Neural cell (in vitro differentiated cells): ENCODE measurements around the gene TMUB1. TPM values are rescaled to one million over a fixed set of nuclear protein-coding genes. Genes with fewer than 3 reads are reported as not detected.

Source experiments
- H2AFZ ChIP-seq: fragments of 200-600, 300-800 bp; sonication (generic), shearing (Covaris generic); 2 replicates; pipeline ENCODE4 v1.6.0; 2014; ENCODE audit warnings: low read depth, mild to moderate bottlenecking, antibody characterized with exemption, low read length, moderate library complexity
- H3F3A ChIP-seq: fragments of 200-600 bp; shearing (Covaris generic); 2 replicates; pipeline ENCODE4 v1.6.1; 2016; ENCODE audit warnings: mild to moderate bottlenecking, moderate library complexity, mixed read lengths, antibody characterized with exemption, low read length; ENCODE audit not compliant: insufficient read depth, poor library complexity, severe bottlenecking
- H3K27ac ChIP-seq: fragments of 200-600, 300-800 bp; sonication (generic), shearing (Covaris generic); 2 replicates; pipeline ENCODE4 v1.5.1; 2014; ENCODE audit warnings: mild to moderate bottlenecking, low read length, moderate library complexity
- H3K27me3 ChIP-seq: fragments of 300-800, 200-600 bp; sonication (generic), shearing (Covaris generic); 2 replicates; pipeline ENCODE4 v1.6.0; 2014; ENCODE audit warnings: mild to moderate bottlenecking, low read depth, low read length, moderate library complexity; ENCODE audit not compliant: insufficient read depth
- H3K36me3 ChIP-seq: fragments of 300-800, 200-600 bp; sonication (generic), shearing (Covaris generic); 2 replicates; pipeline ENCODE4 v1.5.1; 2014; ENCODE audit warnings: mild to moderate bottlenecking, antibody characterized with exemption, low read length, moderate library complexity; ENCODE audit not compliant: insufficient read depth
- H3K4me2 ChIP-seq: fragments of 300-800, 200-600 bp; sonication (generic), shearing (Covaris generic); 2 replicates; pipeline ENCODE4 v1.6.0; 2014; ENCODE audit warnings: mild to moderate bottlenecking, low read length
- H3K4me3 ChIP-seq: fragments of 300-800, 200-600 bp; sonication (generic), shearing (Covaris generic); 2 replicates; pipeline ENCODE4 v1.5.1; 2014; ENCODE audit warnings: mild to moderate bottlenecking, low read length, moderate library complexity
- H3K79me2 ChIP-seq: fragments of 200-600 bp; shearing (Covaris generic); replicated peaks from 2 replicates; pipeline ENCODE4 v1.6.0; 2014; ENCODE audit warnings: mild to moderate bottlenecking, low read length, moderate library complexity; ENCODE audit not compliant: insufficient read depth
- H3K9ac ChIP-seq: fragments of 300-800, 200-600 bp; sonication (generic), shearing (Covaris generic); 2 replicates; pipeline ENCODE4 v1.6.1; 2016; ENCODE audit warnings: mild to moderate bottlenecking, low read length, mixed read lengths
- H3K9me2 ChIP-seq: fragments of 200-600 bp; shearing (Covaris generic); 2 replicates; pipeline ENCODE4 v1.6.1; 2016; ENCODE audit warnings: mild to moderate bottlenecking, low read length, mixed read lengths; ENCODE audit not compliant: insufficient read depth
- H3K9me3 ChIP-seq: fragments of 200-600, 300-800 bp; sonication (generic), shearing (Covaris generic); 2 replicates; pipeline ENCODE4 v1.6.1; 2016; ENCODE audit warnings: mild to moderate bottlenecking, mixed run types, low read length, moderate library complexity, mixed read lengths
- H4K20me1 ChIP-seq: fragments of 200-600 bp; shearing (Covaris generic); 2 replicates; pipeline ENCODE4 v1.6.1; 2016; ENCODE audit warnings: mild to moderate bottlenecking, mixed run types; ENCODE audit not compliant: insufficient read depth
- EP300 ChIP-seq: fragments of 450-650 bp; conservative IDR thresholded peaks from 2 replicates; pipeline ENCODE4 v1.6.1; 2014; ENCODE audit warnings: antibody characterized with exemption, mild to moderate bottlenecking, moderate library complexity; ENCODE audit not compliant: poor library complexity, severe bottlenecking
- EZH2 ChIP-seq: fragments of 200-600, 300-800 bp; shearing (Covaris generic), sonication (generic); IDR thresholded peaks from 2 replicates; pipeline ENCODE4 v1.6.1; 2014; ENCODE audit warnings: antibody characterized with exemption, low read length, borderline replicate concordance, mild to moderate bottlenecking; ENCODE audit not compliant: insufficient read depth, poor library complexity, severe bottlenecking
- MXI1 ChIP-seq: fragments of 450-650 bp; conservative IDR thresholded peaks from 2 replicates; pipeline ENCODE4 v1.6.1; 2014; ENCODE audit warnings: antibody characterized with exemption, mild to moderate bottlenecking; ENCODE audit not compliant: poor library complexity, severe bottlenecking
- POLR2AphosphoS5 ChIP-seq: IDR thresholded peaks from 2 replicates; pipeline ENCODE4 v1.6.1; 2012
- RAD21 ChIP-seq: fragments of 450-650 bp; conservative IDR thresholded peaks from 2 replicates; pipeline ENCODE4 v1.6.1; 2014; ENCODE audit warnings: antibody characterized with exemption, mild to moderate bottlenecking, moderate library complexity
- REST ChIP-seq: IDR thresholded peaks from 2 replicates; pipeline ENCODE4 v1.6.1; 2012; ENCODE audit warnings: borderline replicate concordance
- SMC3 ChIP-seq: fragments of 450-650 bp; conservative IDR thresholded peaks from 2 replicates; pipeline ENCODE4 v1.6.1; 2014; ENCODE audit warnings: antibody characterized with exemption, mild to moderate bottlenecking, moderate library complexity; ENCODE audit not compliant: poor library complexity
- TAF1 ChIP-seq: IDR thresholded peaks from 2 replicates; pipeline ENCODE4 v1.6.1; 2012; ENCODE audit warnings: low read depth
- polyA plus RNA-seq: library from polyadenylated mRNA; depleted of rRNA; stranded (reverse); fragments of >200 nt; gene quantifications from 2 replicates; pipeline ENCODE4 v1.2.3, GENCODE V29; 2014
- TF ChIP-seq, protein P1 (sequence below): fragments of 450-650 bp; IDR thresholded peaks from 2 replicates; pipeline ENCODE4 v1.5.1; 2014; ENCODE audit warnings: antibody characterized with exemption, mild to moderate bottlenecking, moderate library complexity; ENCODE audit not compliant: poor library complexity, severe bottlenecking

TMUB1 gene
- polyA plus RNA-seq, 1 donor from 2014 or later: 35.2 TPM

DNA sequence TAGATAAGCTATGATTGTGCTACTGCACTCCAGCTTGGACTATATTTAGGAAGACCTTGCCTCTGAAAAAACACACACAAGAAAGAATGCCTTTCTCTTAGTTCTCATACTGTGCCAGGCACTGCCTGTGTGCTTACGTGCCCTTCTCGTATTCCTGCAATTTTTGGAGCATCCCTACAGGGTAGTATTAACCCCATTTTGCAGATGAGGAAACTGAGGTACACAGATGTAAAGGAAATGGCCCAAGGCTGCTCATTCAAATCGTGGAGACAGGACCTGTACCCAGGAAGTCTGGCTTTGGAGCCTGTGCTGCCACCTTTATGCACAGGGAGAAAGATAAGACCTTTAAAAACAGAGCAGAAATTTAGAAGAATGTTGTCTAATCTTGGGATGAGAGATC is 19.7 kb upstream of the TMUB1 start:
- Histone ChIP-seq H3F3A (no peaks in the 10 kb centered on the region), H3K27ac (no peak overlapping the region), H3K27me3 (no peaks in the 10 kb centered on the region), H4K20me1 (peaks cover 4% of the 10 kb centered on the region), H3K79me2 (peaks cover 11% of the 10 kb centered on the region), H2AFZ (no peak overlapping the region), H3K4me3 (no peak overlapping the region), H3K4me2 (no peak overlapping the region), H3K9me3 (no peaks in the 10 kb centered on the region), H3K36me3 (no peaks in the 10 kb centered on the region), H3K9me2 (no peaks in the 10 kb centered on the region), H3K9ac (no peak overlapping the region)
- TF ChIP-seq EP300 (no peak), MXI1 (no peak), POLR2AphosphoS5 (no peak), TAF1 (no peak), RAD21 (no peak), SMC3 (no peak), REST (no peak), EZH2 (no peak)
- TF ChIP-seq, protein P1, sequence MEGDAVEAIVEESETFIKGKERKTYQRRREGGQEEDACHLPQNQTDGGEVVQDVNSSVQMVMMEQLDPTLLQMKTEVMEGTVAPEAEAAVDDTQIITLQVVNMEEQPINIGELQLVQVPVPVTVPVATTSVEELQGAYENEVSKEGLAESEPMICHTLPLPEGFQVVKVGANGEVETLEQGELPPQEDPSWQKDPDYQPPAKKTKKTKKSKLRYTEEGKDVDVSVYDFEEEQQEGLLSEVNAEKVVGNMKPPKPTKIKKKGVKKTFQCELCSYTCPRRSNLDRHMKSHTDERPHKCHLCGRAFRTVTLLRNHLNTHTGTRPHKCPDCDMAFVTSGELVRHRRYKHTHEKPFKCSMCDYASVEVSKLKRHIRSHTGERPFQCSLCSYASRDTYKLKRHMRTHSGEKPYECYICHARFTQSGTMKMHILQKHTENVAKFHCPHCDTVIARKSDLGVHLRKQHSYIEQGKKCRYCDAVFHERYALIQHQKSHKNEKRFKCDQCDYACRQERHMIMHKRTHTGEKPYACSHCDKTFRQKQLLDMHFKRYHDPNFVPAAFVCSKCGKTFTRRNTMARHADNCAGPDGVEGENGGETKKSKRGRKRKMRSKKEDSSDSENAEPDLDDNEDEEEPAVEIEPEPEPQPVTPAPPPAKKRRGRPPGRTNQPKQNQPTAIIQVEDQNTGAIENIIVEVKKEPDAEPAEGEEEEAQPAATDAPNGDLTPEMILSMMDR: no peak

- no peaks in the 10 kb centered on the region for H3F3A ChIP-seq
- H3K79me2 ChIP-seq: peaks cover 16% of the 10 kb centered on the region
- TF ChIP-seq TAF1 (no peak), RAD21 (no peak), POLR2AphosphoS5 (no peak), MXI1 (no peak), SMC3 (no peak), EP300 (no peak), EZH2 (no peak), REST (no peak)
- TF ChIP-seq, protein P1: no peak
- H3K4me3 ChIP-seq: no peak overlapping the region
- peaks cover 4% of the 10 kb centered on the region for H4K20me1 ChIP-seq
- H3K9ac ChIP-seq: no peak overlapping the region
- no peaks in the 10 kb centered on the region for H3K36me3 ChIP-seq
- H3K27ac ChIP-seq: no peak overlapping the region
- H2AFZ ChIP-seq: no peak overlapping the region
- H3K4me2 ChIP-seq: no peak overlapping the region
- no peaks in the 10 kb centered on the region for H3K9me2 ChIP-seq
- H3K9me3 ChIP-seq: no peaks in the 10 kb centered on the region
- no peaks in the 10 kb centered on the region for H3K27me3 ChIP-seq
Measured at GRCh38 chr7:151101621-151102396, 18.5 kb upstream of the TMUB1 start.
